GM23248 (cell line): Measurements from ENCODE around the gene STARD10.

Source experiments
- EZH2 ChIP-seq: fragments of 200-600 bp; sonication (generic); IDR thresholded peaks from 2 replicates; pipeline ENCODE4 v1.6.1; 2018; ENCODE audit warnings: antibody characterized with exemption, mild to moderate bottlenecking; ENCODE audit not compliant: insufficient read depth, poor library complexity, severe bottlenecking
- EZH2phosphoT487 ChIP-seq: fragments of 200-600 bp; sonication (generic); IDR thresholded peaks from 2 replicates; pipeline ENCODE4 v1.6.1; 2018; ENCODE audit warnings: antibody characterized with exemption, moderate library complexity, mild to moderate bottlenecking, low read depth; ENCODE audit not compliant: insufficient read depth

- TF ChIP-seq EZH2, result no peak
- no peak for TF ChIP-seq EZH2phosphoT487
Measured at GRCh38 chr11:72773696-72774095, 20.2 kb downstream of the STARD10 start.
